HG03108 (cell line): ENCODE measurements around the gene CHRM2.
"Not testable (repeated sequence)": the region's sequence is repeated elsewhere in the genome, so short reads cannot be mapped to it uniquely, and the experiment has no call there.

ENCODE experiments used
- ATAC-seq: cut with Tn5 transposase; IDR thresholded peaks from one replicate; pipeline ENCODE4 v1.9.1; 2021; ENCODE audit warnings: moderate library complexity; ENCODE audit not compliant: unreplicated experiment

The CHRM2 gene

GRCh38 chr7:136868496-136869000, at the start of gene CHRM2:
TSS of gene CHRM2 (plus strand) at chr7:136868652. CDS start at chr7:137014866, 146,214 bp downstream.
- no peak for ATAC-seq

GRCh38 chr7:136831398-136831797, 37.1 kb upstream of the CHRM2 start:
- ATAC-seq: not testable (repeated sequence)

GRCh38 chr7:136845899-136846465, 22.5 kb upstream of the CHRM2 start:
- ATAC-seq: no peak

- no peak for ATAC-seq
These were observed 20.6 kb upstream of the CHRM2 start for GRCh38 chr7:136847858-136848257.

- no peak for ATAC-seq
These were observed 14.8 kb upstream of the CHRM2 start for GRCh38 chr7:136853654-136854053.

GRCh38 chr7:136857573-136857972, 10.9 kb upstream of the CHRM2 start:
- no peak for ATAC-seq

- no peak for ATAC-seq
These were observed 8.6 kb upstream of the CHRM2 start for GRCh38 chr7:136859803-136860202.

GRCh38 chr7:136865236-136865635, 3.2 kb upstream of the CHRM2 start:
- no peak for ATAC-seq

- ATAC-seq: no peak
These were observed 2.7 kb upstream of the CHRM2 start for GRCh38 chr7:136865777-136866176.

- no peak for ATAC-seq
These were observed 829 bp downstream of the CHRM2 start for GRCh38 chr7:136869001-136869961.

- ATAC-seq: no peak
These were observed 1.8 kb downstream of the CHRM2 start for GRCh38 chr7:136869991-136870865.

GRCh38 chr7:136870866-136871487, 2.5 kb downstream of the CHRM2 start:
- ATAC-seq: no peak

GRCh38 chr7:136874393-136875032, 6.1 kb downstream of the CHRM2 start:
- no peak for ATAC-seq

GRCh38 chr7:136877509-136877908, 9.1 kb downstream of the CHRM2 start:
- ATAC-seq: no peak

GRCh38 chr7:136877990-136878389, 9.5 kb downstream of the CHRM2 start:
- no peak for ATAC-seq

GRCh38 chr7:136878878-136879277, 10.4 kb downstream of the CHRM2 start:
- no peak for ATAC-seq

GRCh38 chr7:136883046-136883445, 14.6 kb downstream of the CHRM2 start:
- no peak for ATAC-seq

- ATAC-seq: no peak
These were observed 16.0 kb downstream of the CHRM2 start for GRCh38 chr7:136884492-136884891.

GRCh38 chr7:136887317-136887716, 18.9 kb downstream of the CHRM2 start:
- ATAC-seq: no peak

- no peak for ATAC-seq
These were observed 21.9 kb downstream of the CHRM2 start for GRCh38 chr7:136890399-136890798.
